Astrocyte (in vitro differentiated cells and primary cell): ENCODE results near the gene FREY1.

Experiments used
- CTCF ChIP-seq: IDR thresholded peaks from 2 replicates; pipeline ENCODE4 v1.5.1; 2011; ENCODE audit warnings: low read depth, mild to moderate bottlenecking, inconsistent platforms, low read length, moderate library complexity; ENCODE audit not compliant: insufficient read depth
- EZH2 ChIP-seq: IDR thresholded peaks from 2 replicates; pipeline ENCODE4 v1.6.1; 2012; ENCODE audit warnings: mild to moderate bottlenecking, low read length, inconsistent platforms; ENCODE audit not compliant: insufficient read depth

GRCh38 chr11:45932217-45932616 lies 25.1 kb upstream of the FREY1 start:
- TF ChIP-seq CTCF (no peak), EZH2 (no peak)
